DMS 273 (cell line): ENCODE data around the gene TRMT2A.

Experiments used
- DNase-seq: peaks from one replicate; lab custom pipeline; 2025; ENCODE audit not compliant: unreplicated experiment; lab: John Stamatoyannopoulos, UW

The TRMT2A gene

GRCh38 chr22:20149257-20150250 is 32.5 kb upstream of the TRMT2A start:
- DNase-seq = no peak

- DNase-seq = no peak
Measured at GRCh38 chr22:20148414-20148813, 31.4 kb upstream of the TRMT2A start.

- DNase-seq = no peak
Measured at GRCh38 chr22:20147237-20147988, 30.4 kb upstream of the TRMT2A start.

- peak; percentile 52 for DNase-seq
Measured at GRCh38 chr22:20146777-20147176, 29.8 kb upstream of the TRMT2A start.

GRCh38 chr22:20145832-20146223 is 28.8 kb upstream of the TRMT2A start:
- DNase-seq = no peak

- DNase-seq = no peak
Measured at GRCh38 chr22:20145206-20145831, 28.3 kb upstream of the TRMT2A start.

GRCh38 chr22:20143883-20144665 is 27.0 kb upstream of the TRMT2A start:
- no peak for DNase-seq

- no peak for DNase-seq
Measured at GRCh38 chr22:20142711-20143621, 25.9 kb upstream of the TRMT2A start.

- DNase-seq = no peak
Measured at GRCh38 chr22:20141186-20142077, 24.4 kb upstream of the TRMT2A start.

- DNase-seq = no peak
Measured at GRCh38 chr22:20140521-20140964, 23.5 kb upstream of the TRMT2A start.

- no peak for DNase-seq
Measured at GRCh38 chr22:20140107-20140445, 23.1 kb upstream of the TRMT2A start.

- no peak for DNase-seq
Measured at GRCh38 chr22:20139391-20140106, 22.5 kb upstream of the TRMT2A start.

GRCh38 chr22:20138868-20139267 is 21.8 kb upstream of the TRMT2A start:
- no peak for DNase-seq

- DNase-seq = peak; percentile 52
Measured at GRCh38 chr22:20138417-20138738, 21.4 kb upstream of the TRMT2A start.

- no peak for DNase-seq
Measured at GRCh38 chr22:20137671-20138416, 20.8 kb upstream of the TRMT2A start.

- no peak for DNase-seq
Measured at GRCh38 chr22:20137113-20137512, 20.1 kb upstream of the TRMT2A start.

- DNase-seq = no peak
Measured at GRCh38 chr22:20136603-20136873, 19.5 kb upstream of the TRMT2A start.
